Measurements from ENCODE around the gene CPNE2.
A peak's percentile ranks its signal among the peaks of the same experiment; 100 is the strongest.
"Not testable (repeated sequence)": the region's sequence is repeated elsewhere in the genome, so short reads cannot be mapped to it uniquely, and the experiment has no call there.

Gene CPNE2

DNA sequence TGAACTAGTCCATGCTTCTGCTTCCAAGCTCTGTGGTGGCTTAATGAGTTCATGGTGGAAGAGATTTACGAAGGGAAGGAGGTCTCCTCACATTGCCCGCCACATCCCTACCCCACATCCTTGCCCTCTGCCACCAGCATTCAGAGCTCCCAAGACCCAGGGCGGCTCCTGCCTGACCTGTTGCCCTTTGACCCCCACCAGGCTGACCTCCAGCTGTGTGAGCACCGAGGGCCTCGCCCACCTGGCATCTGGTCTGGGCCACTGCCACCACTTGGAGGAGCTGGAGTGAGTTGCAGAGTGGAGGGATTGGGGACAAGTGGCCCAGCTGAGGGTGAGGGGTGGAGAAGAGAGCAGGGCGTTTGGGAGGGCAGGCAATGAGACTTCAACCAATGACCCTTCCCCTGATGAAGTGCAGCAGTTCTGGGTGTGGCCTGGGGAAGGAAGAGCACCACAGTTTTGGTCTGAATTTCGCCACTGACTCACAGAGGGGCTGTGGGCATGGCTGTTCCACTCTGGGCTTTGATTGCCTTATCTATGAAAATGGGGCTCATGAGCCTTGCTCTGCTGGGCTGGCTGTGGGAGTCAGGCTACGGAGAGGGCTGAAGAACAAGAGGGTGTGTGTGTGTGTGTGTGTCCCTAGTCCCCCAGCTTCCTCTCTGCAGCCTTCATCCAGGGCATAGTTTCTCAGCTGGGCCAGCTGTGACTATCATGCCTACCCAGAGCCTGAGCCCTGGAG is 22.6 kb upstream of the CPNE2 start:
- no peak for DNase-seq (ENCODE audit: low read depth)

DNA sequence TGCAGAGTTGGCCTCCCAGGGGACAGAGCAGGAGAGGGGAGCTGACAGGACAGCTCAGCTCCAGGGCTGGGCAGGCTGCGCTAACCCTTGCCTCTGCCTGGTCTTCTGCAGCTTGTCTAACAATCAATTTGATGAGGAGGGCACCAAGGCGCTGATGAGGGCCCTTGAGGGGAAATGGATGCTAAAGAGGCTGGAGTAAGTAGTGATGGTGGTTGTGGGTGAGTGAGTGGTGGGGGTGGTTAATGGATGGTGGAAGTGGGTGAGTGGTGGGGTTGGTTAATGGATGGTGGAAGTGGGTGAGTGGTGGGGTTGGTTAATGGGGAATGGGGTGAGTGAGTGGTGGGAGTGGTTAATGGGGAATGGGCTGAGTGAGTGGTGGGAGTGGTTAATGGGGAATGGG is 22.0 kb upstream of the CPNE2 start:
- DNase-seq (ENCODE audit: low read depth) = no peak

DNA sequence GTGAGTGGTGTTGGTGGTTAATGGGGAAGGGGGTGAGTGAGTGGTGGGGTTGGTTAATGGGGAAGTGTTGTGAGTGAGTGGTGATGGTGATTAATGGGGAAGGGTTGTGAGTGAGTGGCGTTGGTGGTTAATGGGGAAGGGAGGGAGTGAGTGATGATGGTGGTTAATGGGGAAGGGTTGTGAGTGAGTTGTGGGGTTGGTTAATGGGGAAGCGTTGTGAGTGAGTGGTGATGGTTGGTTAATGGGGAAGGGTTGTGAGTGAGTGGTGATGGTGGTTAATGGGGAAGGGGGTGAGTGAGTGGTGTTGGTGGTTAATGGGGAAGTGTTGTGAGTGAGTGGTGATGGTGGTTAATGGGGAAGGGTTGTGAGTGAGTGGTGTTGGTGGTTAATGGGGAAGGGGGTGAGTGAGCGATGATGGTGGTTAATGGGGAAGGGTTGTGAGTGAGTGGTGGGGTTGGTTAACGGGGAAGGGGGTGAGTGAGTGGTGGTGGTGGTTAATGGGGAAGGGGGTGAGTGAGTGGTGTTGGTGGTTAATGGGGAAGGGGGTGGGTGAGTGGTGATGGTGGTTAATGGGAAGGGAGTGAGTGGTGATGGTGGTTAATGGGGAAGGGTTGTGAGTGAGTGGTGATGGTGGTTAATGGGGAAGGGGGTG is 21.2 kb upstream of the CPNE2 start:
- not testable (repeated sequence) for DNase-seq (ENCODE audit: low read depth)

DNA sequence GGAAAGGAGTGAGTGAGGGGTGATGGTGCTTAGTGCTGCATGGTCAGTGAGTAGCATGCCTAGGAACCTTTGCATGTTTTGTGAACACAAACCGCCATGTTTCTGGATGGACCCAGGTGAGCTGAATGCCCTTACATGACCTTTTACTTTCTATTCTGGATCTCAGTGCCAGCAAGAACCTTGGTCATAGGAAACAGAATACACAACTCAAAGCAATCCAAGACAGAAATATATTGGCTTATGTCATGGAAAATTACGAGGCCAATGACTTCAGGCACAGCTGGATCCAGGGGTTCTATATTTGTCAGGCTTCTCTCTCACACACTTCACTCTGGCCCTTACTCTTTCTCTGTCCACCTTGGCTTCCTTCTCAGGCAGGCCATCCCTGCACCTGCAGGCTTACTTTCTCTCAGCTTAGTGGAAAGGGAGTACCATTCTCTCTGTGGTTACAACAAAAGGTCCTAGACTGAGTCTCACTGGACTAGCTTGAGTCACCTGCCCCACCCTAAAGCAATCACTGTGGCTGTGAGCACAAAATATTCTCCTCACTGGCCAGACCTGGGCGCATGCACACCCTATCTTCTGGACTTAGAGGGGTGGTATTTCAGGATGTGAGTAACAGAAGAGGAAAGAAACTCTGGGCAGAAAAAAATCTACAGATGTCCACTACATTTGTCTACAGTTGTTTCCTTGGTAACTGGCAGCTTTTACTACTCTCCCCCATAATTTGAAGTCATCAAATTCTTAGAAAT is 20.4 kb upstream of the CPNE2 start:
- DNase-seq (ENCODE audit: low read depth) = peak; percentile 52

DNA sequence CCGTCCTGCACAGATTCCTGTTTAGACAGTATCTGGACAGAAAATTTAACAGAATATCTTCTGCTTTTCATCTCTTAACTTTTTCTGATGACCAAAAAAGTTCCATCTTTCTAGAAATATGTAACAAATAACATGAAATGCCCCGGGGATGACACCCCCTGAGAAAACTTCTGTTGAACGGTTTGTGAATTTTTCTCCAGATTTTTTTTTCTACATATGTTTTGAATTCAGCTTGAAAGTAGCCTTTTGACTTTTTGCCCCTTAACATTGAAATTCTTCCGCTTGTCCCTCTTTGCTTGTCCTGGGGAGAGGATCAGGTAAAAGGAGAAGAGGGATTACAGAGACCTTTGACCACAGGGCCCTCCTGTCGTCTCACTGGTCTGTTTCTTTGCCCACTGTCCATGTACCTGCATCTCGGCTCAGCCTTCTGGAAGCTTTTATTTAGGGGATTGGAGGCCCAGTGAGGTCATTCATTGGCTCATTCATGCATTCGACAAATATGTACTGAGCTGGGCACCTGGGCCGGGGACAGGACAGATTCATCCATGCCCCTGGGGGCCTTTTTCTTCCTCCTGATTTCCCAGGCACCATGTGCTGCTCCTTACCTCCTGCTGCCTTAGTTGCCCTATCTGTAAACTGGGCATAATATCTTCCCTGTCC is 19.6 kb upstream of the CPNE2 start:
- DNase-seq (ENCODE audit: low read depth) = no peak

DNA sequence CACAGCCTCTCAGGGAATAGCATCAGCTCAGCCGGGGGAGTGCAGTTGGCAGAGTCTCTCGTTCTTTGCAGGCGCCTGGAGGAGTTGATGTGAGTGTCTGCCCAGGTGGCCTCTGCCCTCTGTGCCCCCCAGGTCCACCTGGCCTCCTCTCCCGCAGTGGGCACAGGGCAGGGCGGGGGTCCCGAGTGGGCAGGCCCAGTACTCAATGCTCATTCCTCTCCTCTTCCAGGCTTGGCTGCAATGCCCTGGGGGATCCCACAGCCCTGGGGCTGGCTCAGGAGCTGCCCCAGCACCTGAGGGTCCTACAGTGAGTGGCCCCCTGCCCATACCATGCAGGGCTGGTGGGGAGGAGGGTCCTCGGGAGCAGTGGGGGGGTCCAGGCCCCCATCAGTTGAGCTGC is 14.7 kb upstream of the CPNE2 start:
- DNase-seq (ENCODE audit: low read depth) = no peak

DNA sequence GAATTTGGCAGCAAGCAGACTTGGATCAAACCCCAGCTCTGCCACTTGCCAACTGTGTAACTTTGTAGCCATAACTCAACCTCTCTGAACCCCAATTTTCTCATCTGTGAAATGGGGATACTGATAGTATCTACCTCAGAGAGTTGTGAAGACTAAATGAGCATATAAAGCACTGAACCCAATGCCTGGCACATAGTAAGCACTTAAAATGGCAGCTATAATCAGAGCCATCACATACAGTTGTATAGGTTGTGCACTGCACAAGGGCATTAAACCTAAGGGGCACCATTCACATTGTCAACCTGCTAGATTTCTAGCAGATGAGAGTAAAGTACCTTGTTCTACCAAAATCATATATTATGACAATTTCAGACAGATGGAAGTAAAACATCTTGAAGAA is 10.6 kb upstream of the CPNE2 start:
- no peak for DNase-seq (ENCODE audit: low read depth)

DNA sequence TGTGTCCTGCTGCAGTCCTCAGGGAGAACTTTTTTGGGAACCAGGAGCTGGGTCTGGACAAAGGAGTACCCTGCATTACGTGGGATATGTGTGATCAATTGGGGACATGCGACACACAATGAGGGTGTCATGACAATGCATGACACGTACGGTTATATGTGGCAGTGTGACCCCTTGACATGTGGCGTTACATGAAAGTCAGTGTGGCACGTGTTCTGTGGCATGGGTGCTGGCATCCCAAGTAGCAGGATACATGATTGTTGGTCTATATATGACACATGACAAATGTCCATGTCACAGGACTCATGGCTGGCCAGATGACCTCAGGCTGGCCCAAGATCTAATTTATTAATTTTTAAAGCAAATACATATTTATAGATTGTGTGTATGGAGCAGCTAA is 9.7 kb upstream of the CPNE2 start:
- DNase-seq (ENCODE audit: low read depth) = no peak

DNA sequence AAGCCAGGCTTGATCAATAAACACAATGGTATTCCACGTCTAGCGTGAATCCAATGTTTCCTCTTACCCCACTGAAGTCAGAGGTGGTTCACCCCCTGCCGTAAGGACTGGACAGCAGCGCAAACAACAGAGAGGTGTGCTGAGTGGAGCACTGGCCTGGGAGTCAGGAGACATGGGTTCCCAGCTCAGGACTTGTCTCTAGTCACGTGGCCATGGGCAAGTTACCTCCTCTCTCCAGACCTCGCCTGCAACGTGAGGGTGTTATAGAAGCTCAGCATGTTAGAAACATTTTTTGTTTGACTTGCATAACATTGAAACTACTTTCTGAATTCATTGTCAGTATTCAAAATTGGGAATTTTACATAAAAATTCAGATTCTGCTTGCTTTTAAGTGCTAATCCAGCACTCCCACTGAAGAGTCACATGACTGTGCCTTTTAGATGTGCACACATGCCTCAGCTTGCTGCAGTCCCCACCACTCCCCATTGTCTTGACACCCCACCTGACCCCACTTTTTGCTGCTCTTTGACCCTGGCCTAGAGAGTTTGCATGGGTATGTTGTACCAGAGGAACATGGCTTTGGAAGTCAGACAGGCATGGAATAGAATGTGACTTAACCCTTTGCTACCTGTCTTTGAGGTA is 8.8 kb upstream of the CPNE2 start:
- DNase-seq (ENCODE audit: low read depth) = no peak

DNA sequence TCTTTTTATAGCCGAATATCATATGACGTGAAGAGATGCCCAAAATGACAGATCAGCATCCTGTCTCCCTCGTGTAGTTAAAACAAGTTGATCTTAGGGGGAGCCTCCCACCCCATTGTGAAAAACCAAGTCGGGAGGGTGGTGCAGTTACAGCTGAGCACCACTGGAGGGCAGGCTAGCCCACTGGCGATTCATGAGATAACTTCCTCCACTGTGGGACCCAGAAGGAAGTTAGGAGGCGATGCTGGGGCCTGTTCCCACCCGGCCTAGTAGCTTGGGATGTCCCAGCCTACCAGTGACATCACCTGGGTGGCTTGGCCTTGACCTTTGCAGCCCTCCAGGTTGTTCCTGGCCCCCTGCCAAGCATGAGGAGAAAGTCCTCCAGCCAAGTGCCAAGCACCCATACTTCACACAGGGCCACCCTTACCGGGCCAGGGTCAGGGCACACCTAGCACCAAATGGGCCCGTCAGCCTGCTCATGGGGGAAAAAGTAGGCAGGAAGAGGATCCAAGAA is 8.1 kb upstream of the CPNE2 start:
- DNase-seq (ENCODE audit: low read depth) = peak; percentile 52

DNA sequence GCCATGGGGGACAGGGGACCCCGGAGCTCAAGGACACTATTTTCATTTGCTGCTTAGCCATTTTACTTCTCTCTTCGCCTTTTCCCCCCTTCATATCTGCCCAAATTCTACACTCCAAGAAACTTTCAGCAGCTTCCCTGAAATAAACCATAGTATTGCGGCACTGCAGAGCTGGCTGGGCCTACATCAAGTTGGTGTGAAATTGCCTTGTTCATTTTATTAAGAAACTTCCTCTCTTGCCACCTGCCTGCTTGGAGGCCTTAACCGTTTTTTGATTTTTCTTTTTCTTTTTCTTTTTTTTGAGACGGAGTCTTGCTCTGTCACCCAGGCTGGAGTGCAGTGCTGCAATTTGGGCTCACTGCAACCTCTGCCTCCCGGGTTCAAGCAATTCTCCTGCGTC is 7.4 kb upstream of the CPNE2 start:
- DNase-seq (ENCODE audit: low read depth) = no peak

DNA sequence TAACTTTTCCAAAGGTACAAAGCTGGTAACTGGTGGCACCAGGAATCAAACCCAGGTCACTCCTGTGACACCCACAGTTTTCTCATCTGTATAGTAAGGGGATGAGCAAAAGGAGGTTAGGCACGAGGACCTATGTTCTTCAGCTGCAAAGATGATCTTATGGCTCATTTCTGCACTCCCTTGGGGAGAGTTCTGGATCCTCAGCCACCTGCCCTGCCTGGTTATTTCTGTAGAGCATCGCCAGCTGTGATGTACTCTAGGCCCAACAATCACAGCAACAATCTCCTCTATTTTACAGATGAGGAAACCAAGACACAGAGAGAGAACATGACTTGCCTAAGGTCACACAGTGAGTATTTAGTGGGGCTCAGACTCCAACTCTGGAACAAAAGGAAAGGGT is 5.4 kb upstream of the CPNE2 start:
- no peak for DNase-seq (ENCODE audit: low read depth)

DNA sequence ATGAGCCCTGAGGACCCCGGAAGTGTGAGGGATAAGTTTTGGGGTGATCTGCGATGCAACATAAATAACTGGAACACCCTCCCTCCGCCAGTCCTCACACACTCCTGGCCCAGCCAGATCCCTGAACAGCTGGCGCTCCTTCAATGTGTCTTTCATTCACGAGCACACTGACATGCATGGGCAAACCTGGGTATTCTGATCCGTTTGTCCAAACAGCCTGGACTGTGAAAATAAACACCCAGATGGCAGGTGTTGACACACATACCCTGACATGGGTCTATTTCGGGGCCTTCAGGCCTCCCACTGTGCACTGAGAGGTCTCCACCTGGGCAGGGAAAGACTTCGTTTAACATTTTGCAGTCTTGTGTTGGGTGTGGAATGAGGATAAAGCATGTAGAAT is 3.0 kb upstream of the CPNE2 start:
- no peak for DNase-seq (ENCODE audit: low read depth)

DNA sequence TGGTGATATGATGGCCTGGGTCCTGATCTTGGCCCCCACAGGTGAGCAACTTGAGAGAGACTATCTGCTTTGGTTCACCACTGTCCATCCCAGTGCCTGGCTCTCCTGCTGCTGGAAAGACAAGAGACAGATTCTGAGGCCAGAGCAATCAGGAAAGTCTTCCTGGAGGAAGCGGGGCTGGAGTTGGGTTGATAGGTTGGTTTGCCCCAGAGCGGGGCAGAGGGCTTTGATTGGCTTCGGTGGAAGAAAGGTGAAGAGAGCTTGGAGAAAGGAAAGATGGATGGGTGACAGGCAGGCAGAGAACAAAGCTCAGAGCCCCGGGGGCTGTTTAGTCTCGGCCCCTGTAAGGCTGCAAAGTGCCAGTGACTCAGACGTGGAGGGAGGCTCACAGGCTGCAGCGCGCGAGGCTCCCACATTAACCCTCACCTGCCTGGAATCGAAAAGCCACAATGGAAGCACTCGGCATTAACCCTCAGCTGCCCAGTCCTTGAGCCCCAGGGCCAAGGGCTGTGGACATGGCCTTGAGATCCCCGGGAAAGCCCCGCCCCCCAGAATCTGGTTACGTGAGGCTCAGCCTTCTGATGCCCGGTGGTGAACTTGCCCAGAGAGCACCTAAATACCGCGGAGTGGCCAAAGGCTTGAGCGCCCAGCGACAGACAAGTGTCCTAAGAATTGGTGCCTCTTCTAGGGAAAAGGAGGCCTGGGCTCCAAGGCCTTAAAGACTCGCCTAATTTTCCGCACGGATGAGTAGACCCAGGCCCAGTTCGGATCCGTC is 996 bp upstream of the CPNE2 start:
- no peak for DNase-seq (ENCODE audit: low read depth)

DNA sequence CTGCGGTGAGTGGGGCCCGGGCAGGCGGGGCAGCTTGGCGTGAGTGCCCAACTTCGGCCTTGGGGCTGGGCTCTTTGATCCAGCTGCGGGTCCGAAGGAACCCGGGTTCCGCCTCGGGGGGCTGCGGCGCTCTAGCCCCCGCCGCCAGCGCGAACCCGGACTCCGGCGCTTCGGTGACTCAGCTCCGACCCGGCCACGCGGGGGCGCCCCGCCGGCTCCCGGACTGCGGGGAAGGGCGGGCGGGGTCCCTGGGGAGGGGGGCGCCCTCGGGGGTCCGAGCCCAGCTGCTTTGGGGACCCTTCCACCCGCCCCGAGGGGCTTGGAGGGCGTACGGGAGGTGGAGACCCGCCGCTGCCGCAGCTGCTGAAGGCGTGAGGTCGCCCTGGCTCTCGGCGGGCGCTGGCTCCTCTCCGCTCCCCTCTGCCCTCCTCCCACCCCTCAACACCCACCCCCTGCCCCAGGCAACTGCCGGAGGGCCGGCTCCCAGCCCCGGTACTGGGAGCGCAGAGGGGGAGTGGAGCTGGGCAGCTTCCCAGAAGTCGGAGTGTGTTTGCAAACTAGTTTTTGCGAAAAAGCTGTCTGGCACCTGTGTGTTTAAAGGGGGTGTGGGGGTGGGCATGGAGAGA is 516 bp downstream of the CPNE2 start:
- no peak for DNase-seq (ENCODE audit: low read depth)

DNA sequence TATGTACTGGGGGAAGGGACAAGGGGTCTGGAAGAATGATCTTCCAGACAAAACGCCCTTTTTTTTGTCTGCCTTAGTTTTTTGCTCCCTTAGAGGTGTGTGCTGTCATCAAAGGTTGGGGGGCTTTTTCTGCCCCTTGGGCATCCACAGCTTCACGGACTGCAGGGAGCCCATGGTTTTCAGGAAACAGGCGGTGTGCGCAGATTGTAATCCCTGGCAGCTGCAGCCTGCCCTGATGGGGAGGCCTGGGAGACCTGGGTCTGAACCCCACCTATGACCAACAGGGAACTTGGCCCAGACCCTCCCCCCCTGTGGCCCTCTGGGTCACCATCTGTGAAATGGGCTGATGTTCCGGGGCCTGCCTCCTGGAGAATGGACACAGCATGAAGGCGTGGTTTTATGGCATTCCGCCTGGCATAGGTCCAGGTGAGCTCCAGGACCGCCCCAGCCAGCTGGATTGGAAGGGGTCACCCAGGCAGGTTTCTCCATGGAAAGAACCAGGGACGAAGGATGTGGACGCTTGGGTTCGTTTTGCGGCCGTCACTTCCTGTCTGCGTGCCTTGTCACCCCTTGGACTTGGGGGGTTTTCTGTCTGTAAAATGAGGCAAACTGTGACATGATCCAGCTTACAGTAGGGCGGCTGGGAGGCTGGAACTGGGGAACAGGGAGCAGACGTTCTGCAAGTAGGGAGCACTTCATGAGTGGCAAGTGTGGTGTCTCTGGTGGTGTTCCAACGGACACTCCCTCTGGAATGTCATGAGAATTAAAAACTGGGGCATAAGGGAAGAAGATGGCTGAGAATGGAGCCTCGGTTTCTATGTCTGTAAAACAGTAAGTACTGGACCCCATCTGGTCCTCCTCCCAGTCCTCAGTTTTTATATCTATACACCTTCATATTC is 1.5 kb downstream of the CPNE2 start:
- no peak for DNase-seq (ENCODE audit: low read depth)

DNA sequence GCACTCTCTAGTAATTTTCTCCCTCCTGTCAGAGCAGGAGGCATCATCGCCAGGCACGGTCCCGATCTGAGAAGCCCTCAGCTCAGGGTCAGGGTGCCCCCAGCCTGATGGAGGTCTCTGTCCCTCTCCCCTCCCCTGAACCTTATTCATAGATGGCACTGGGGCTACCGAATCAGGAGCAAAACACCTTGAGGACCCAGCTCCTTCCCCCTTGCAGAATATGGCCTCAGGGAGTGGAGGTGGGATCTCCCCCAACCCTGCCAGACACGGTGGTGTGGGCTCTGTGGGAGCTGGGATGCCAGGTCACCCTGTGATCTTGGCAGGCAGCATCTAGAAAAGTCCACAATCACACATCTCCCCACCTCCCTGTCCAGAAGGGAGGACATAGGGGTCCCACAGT is 2.5 kb downstream of the CPNE2 start:
- DNase-seq (ENCODE audit: low read depth) = no peak

DNA sequence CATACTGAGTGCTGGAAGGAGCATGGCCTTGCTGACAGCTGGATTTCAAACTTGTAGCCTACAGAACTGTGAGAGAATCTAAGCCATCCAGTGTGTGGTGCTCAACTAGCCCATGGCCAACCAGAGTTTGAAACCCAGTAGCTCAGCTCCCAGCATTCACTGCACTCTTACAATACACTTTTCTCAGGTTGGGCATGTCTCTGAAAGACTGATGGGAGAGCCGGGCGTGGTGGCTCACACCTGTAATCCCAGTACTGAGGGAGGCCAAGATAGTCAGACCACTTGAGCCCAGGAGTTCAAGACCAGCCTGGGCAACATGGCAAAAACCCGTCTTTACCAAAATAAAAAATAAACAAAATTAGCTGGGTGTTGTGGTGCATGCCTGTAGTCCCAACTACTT is 3.8 kb downstream of the CPNE2 start:
- no peak for DNase-seq (ENCODE audit: low read depth)

DNA sequence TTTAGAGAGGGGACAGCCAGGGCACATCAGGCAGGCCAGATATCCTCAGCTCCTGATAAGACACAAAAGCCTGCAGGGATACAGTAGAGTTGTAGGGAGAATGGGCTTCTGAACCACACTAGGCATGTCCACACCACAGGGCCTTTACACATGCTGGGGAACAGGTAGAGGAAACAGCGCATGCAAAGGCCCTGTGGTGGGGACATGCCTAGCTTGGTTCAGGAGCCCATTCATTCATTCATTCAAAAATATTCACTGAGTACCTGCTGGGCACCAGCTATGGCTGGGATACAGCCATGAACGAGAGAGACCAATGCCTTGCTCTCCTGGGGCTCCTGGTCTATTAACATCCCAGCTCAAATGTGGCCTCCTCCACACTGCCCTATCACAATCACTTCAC is 4.4 kb downstream of the CPNE2 start:
- no peak for DNase-seq (ENCODE audit: low read depth)
